A673 (cell line): ENCODE data around the gene ARPIN. TPM values are rescaled to one million over a fixed set of nuclear protein-coding genes. Genes with fewer than 3 reads are reported as not detected.

ENCODE experiments used
- BruUV-seq: library from RNA; stranded (reverse); fragments of 400-500 nt; replicated peaks from 2 replicates; lab custom pipeline; 2021; lab: Mats Ljungman, UMichigan
- CTCF ChIA-PET: fragments of 300-600 bp; sonication (Branson Sonifier 250); formaldehyde crosslinking; loops from one replicate; lab custom pipeline; 2022; ENCODE audit warnings: antibody characterized with exemption; lab: Charles Lee
- POLR2A ChIA-PET: fragments of 300-600 bp; sonication (Branson Sonifier 250); formaldehyde crosslinking; loops from one replicate; lab custom pipeline; 2022; ENCODE audit warnings: antibody characterized with exemption; ENCODE audit not compliant: low non-redundant PET; lab: Charles Lee
- DNase-seq: peaks from one replicate; pipeline ENCODE4 v3.0.0-alpha.2; 2015; ENCODE audit warnings: low spot score
- H3K27ac ChIP-seq: fragments of 200-600 bp; sonication (generic); 2 replicates; pipeline ENCODE4 v1.5.1; 2016; ENCODE audit warnings: mixed run types, low read depth, mild to moderate bottlenecking, mixed read lengths, antibody characterized with exemption, low read length; ENCODE audit not compliant: poor library complexity, severe bottlenecking
- H3K27me3 ChIP-seq: fragments of 200-600 bp; sonication (generic); replicated peaks from 2 replicates; pipeline ENCODE4 v1.6.1; 2017; ENCODE audit warnings: mixed run types, low read depth, mild to moderate bottlenecking, mixed read lengths, antibody characterized with exemption, low read length; ENCODE audit not compliant: insufficient read depth, poor library complexity
- H3K36me3 ChIP-seq: fragments of 200-600 bp; sonication (generic); 2 replicates; pipeline ENCODE4 v1.6.1; 2016; ENCODE audit warnings: mixed run types, mild to moderate bottlenecking, mixed read lengths, antibody characterized with exemption, low read length; ENCODE audit not compliant: insufficient read depth, poor library complexity, severe bottlenecking
- H3K4me1 ChIP-seq: fragments of 200-600 bp; sonication (generic); 2 replicates; pipeline ENCODE4 v1.6.1; 2017; ENCODE audit warnings: mixed run types, mild to moderate bottlenecking, mixed read lengths, antibody characterized with exemption, low read length; ENCODE audit not compliant: insufficient read depth, poor library complexity, severe bottlenecking
- H3K4me3 ChIP-seq: fragments of 200-600 bp; sonication (generic); 2 replicates; pipeline ENCODE4 v1.5.1; 2016; ENCODE audit warnings: low read depth, mixed run types, mild to moderate bottlenecking, mixed read lengths, low read length; ENCODE audit not compliant: poor library complexity, severe bottlenecking
- H3K9me3 ChIP-seq: fragments of 200-600 bp; sonication (generic); 2 replicates; pipeline ENCODE4 v1.6.1; 2016; ENCODE audit warnings: mixed run types, low read depth, mild to moderate bottlenecking, mixed read lengths, antibody characterized with exemption, low read length; ENCODE audit not compliant: poor library complexity, severe bottlenecking
- CTCF ChIP-seq: fragments of 300-800, 200-600 bp; sonication (generic); conservative IDR thresholded peaks from 2 replicates; pipeline ENCODE4 v1.5.1; 2017; ENCODE audit warnings: low read depth, mild to moderate bottlenecking, antibody characterized with exemption, low read length, moderate library complexity, mixed read lengths
- EZH2 ChIP-seq: fragments of 200-600 bp; sonication (generic); IDR thresholded peaks from 2 replicates; pipeline ENCODE4 v1.6.1; 2017; ENCODE audit warnings: borderline replicate concordance, low read depth, mild to moderate bottlenecking, mixed read lengths, antibody characterized with exemption, low read length; ENCODE audit not compliant: poor library complexity, severe bottlenecking
- intact Hi-C: fragments of 100-400 bp; cut with micrococcal nuclease; formaldehyde crosslinking; loops from one replicate; pipeline ENCODE4 v1.10.0; 2022; ENCODE audit not compliant: unreplicated experiment
- total RNA-seq: library from RNA; stranded (reverse); gene quantifications from 2 replicates; pipeline ENCODE4 v1.2.3, GENCODE V29; 2021

The ARPIN gene
- total RNA-seq, 1 experiment from 2014 or later, result 5.9 TPM

- H3K9me3 ChIP-seq, result no peaks in the 10 kb centered on the region
- DNase-seq, result no peak
- POLR2A ChIA-PET, result no interaction called here
- intact Hi-C loops, result loop anchor here (5.0 kb wide), 1 partner anchor 134 kb away; no protein-coding TSS in a partner anchor
- H3K36me3 ChIP-seq, result peaks cover 4% of the 10 kb centered on the region
- no peak for TF ChIP-seq EZH2
- TF ChIP-seq CTCF, result no peak
- CTCF ChIA-PET, result interaction anchor here (0.6 to 2.4 kb wide), 3 partner anchors 116 to 357 kb away, joined by 3 to 61 read pairs (median 6); partner anchors contain the start of gene CIB1
- H3K27ac ChIP-seq, result no peak overlapping the region
- no peaks in the 10 kb centered on the region for H3K4me1 ChIP-seq
- no peaks in the 10 kb centered on the region for H3K27me3 ChIP-seq
- H3K4me3 ChIP-seq, result no peak overlapping the region
- no TSS peak for BruUV-seq
These were observed 36.2 kb downstream of the ARPIN start for GRCh38 chr15:89876396-89877082.

- no TSS peak for BruUV-seq
- no peak for DNase-seq
- CTCF ChIA-PET, result interaction anchor here (2.4 kb wide), 1 partner anchor 115 kb away, joined by 61 read pairs; no protein-coding TSS in a partner anchor
- Histone ChIP-seq H3K9me3 (no peaks in the 10 kb centered on the region), H3K27me3 (no peaks in the 10 kb centered on the region), H3K36me3 (peaks cover 4% of the 10 kb centered on the region), H3K27ac (no peak overlapping the region), H3K4me3 (no peak overlapping the region), H3K4me1 (no peaks in the 10 kb centered on the region)
- no peak for TF ChIP-seq CTCF
- TF ChIP-seq EZH2, result no peak
- POLR2A ChIA-PET, result no interaction called here
- intact Hi-C loops, result loop anchor here (1.0 to 5.0 kb wide), 2 partner anchors 115 to 133 kb away; no protein-coding TSS in a partner anchor
These were observed 37.0 kb downstream of the ARPIN start for GRCh38 chr15:89875741-89876140.

- TF ChIP-seq EZH2 (no peak), CTCF (peak; percentile 98)
- no peak overlapping the region for H3K4me3 ChIP-seq
- intact Hi-C loops, result loop anchor here (1.0 to 5.0 kb wide), 2 partner anchors 115 to 133 kb away; no protein-coding TSS in a partner anchor
- DNase-seq, result peak; percentile 80
- H3K9me3 ChIP-seq, result no peaks in the 10 kb centered on the region
- no peak overlapping the region for H3K27ac ChIP-seq
- ChIA-PET CTCF (interaction anchor here (0.6 to 2.4 kb wide), 15 partner anchors 9 to 264 kb away, joined by 3 to 61 read pairs (median 4); partner anchors contain the start of gene AP3S2), POLR2A (no interaction called here)
- no peaks in the 10 kb centered on the region for H3K27me3 ChIP-seq
- no TSS peak for BruUV-seq
- peaks cover 4% of the 10 kb centered on the region for H3K36me3 ChIP-seq
- no peaks in the 10 kb centered on the region for H3K4me1 ChIP-seq
These were observed 37.7 kb downstream of the ARPIN start for GRCh38 chr15:89874926-89875564.
